Mononuclear cell (primary cell): ENCODE measurements around the gene DENND11. TPM values are rescaled to one million over a fixed set of nuclear protein-coding genes. Genes with fewer than 3 reads are reported as not detected.

Source experiments
- H3K27me3 ChIP-seq: 2 replicates; pipeline ENCODE4 v1.6.0; 2011; ENCODE audit warnings: low read length, control low read depth; ENCODE audit not compliant: insufficient read depth
- H3K4me1 ChIP-seq: 2 replicates; pipeline ENCODE4 v1.5.1; 2011; ENCODE audit warnings: mild to moderate bottlenecking, low read length, control low read depth; ENCODE audit not compliant: insufficient read depth
- H3K4me3 ChIP-seq: 2 replicates; pipeline ENCODE4 v1.5.1; 2011; ENCODE audit warnings: mild to moderate bottlenecking, low read length, moderate library complexity
- H3K9me3 ChIP-seq: 2 replicates; pipeline ENCODE4 v1.5.1; 2011; ENCODE audit warnings: low read depth, mild to moderate bottlenecking, control low read depth, low read length
- total RNA-seq: library from RNA; depleted of rRNA; stranded (reverse); fragments of >200 nt; gene quantifications from one replicate; pipeline ENCODE4 v1.2.3, GENCODE V29; 2012

Gene DENND11
- total RNA-seq, 1 donor: 46.7 TPM

- no peaks in the 10 kb centered on the region for H3K4me1 ChIP-seq
- H3K4me3 ChIP-seq: no peak overlapping the region
- H3K9me3 ChIP-seq: no peaks in the 10 kb centered on the region
- no peaks in the 10 kb centered on the region for H3K27me3 ChIP-seq
Observed at GRCh38 chr7:141714571-141714970, 12.6 kb upstream of the DENND11 start.

DNA sequence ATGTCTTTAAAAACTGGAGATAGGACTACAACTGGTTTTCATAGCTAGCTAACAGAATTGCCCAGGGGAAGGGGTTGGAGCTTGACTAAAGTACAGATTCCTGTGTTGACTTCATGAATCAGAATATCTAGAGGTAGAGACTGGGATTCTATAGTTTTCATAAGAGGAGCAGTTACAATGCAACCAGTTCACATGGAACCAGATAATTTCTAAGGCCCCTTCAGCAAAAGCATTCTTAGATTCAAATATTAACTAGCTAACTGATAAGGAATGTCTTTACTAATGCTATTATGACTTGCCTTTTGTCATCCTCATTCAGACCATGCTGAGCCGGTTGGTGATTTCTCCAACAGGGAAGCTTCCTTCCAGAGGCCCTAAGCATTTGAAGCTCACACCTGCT is 11.9 kb upstream of the DENND11 start:
- no peaks in the 10 kb centered on the region for H3K4me1 ChIP-seq
- H3K27me3 ChIP-seq: no peaks in the 10 kb centered on the region
- H3K4me3 ChIP-seq: no peak overlapping the region
- no peaks in the 10 kb centered on the region for H3K9me3 ChIP-seq

DNA sequence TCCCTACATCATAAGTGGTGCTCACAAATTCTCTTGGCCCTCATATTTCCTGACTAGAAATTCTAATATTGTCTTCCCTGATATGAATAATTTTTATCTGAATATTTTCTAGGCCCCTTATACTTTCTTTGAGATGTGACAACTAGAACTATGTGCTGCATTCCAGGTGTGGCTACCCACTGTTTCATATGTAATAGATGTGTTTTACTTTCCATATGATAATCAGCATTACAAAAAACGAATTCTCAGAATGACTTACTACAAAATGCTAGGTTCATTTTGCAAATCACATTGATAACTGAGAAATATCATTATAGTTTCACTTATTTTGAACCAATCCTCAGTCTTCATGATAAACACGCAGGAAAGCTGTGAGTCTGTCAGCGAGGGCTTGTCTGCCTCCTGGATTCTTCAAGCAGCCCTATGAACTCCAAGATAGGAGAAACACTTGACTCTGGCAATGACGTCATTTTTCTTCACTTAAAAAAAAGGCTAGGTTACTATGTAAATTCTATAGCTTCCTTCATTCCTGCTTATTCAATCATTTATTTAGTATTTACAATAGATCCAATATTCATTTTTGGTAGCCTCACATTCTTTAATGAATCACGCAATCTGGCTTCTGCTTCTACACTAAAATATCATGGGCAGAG is 10.8 kb upstream of the DENND11 start:
- no peaks in the 10 kb centered on the region for H3K27me3 ChIP-seq
- H3K9me3 ChIP-seq: no peaks in the 10 kb centered on the region
- H3K4me1 ChIP-seq: no peaks in the 10 kb centered on the region
- no peak overlapping the region for H3K4me3 ChIP-seq

DNA sequence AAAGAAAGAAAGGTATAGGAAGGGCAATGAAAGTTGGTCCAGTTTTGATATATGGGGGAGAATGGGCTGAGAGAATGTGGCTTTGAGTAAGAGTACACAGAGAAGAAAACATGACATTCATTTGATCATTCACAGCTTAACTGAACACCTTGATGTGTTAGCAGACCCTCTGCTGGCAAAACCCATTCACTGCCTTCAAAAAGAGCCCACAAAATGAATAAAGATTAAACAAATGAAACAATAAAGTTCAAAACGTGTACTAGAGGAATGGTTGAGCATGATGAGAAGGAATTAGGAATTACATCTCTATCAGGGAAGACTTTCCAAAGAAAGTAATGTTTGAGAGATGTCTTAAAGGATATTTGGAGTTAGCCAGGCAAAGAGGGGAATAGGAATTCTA is 8.3 kb upstream of the DENND11 start:
- Histone ChIP-seq H3K9me3 (no peaks in the 10 kb centered on the region), H3K27me3 (no peaks in the 10 kb centered on the region), H3K4me3 (no peak overlapping the region), H3K4me1 (no peaks in the 10 kb centered on the region)

DNA sequence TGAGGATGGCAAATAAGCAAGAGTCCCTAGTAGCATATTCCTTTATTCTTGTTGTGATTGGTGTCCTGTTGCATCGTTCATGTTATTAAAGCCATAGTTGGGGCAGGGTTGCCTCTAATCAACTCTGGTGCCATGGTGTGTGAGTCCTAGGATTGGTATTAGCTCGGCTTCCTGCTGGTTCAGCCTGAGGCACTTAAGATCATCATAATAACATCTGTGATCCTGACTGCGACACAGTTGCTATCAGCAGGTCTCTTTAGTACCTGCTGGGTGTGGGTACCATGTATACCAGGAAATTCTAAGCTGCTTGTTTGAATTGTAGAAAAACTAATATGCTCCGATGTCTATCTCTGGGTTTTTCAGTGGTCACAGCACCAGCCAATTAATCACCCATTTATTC is 7.8 kb upstream of the DENND11 start:
- H3K4me3 ChIP-seq: no peak overlapping the region
- no peaks in the 10 kb centered on the region for H3K9me3 ChIP-seq
- no peaks in the 10 kb centered on the region for H3K27me3 ChIP-seq
- H3K4me1 ChIP-seq: no peaks in the 10 kb centered on the region

- no peaks in the 10 kb centered on the region for H3K4me1 ChIP-seq
- no peaks in the 10 kb centered on the region for H3K27me3 ChIP-seq
- H3K9me3 ChIP-seq: no peaks in the 10 kb centered on the region
- H3K4me3 ChIP-seq: no peak overlapping the region
Observed at GRCh38 chr7:141709318-141709717, 7.4 kb upstream of the DENND11 start.

GRCh38 chr7:141708351-141708750 is 6.4 kb upstream of the DENND11 start, which contains the start of gene WEE2:
Gene WEE2, plus strand, starts transcription at chr7:141708353. Its CDS starts 406 bp downstream, at chr7:141708759.
- Histone ChIP-seq H3K4me3 (no peak within 1 kb of the TSS), H3K27me3 (peaks cover 1% of the 10 kb centered on the region), H3K9me3 (no peaks in the 10 kb centered on the region), H3K4me1 (no peaks in the 10 kb centered on the region)

- Histone ChIP-seq H3K9me3 (no peaks in the 10 kb centered on the region), H3K4me1 (peaks cover 9% of the 10 kb centered on the region), H3K27me3 (peaks cover 12% of the 10 kb centered on the region), H3K4me3 (no peak overlapping the region)
Observed at GRCh38 chr7:141706239-141707064, 4.5 kb upstream of the DENND11 start.

DNA sequence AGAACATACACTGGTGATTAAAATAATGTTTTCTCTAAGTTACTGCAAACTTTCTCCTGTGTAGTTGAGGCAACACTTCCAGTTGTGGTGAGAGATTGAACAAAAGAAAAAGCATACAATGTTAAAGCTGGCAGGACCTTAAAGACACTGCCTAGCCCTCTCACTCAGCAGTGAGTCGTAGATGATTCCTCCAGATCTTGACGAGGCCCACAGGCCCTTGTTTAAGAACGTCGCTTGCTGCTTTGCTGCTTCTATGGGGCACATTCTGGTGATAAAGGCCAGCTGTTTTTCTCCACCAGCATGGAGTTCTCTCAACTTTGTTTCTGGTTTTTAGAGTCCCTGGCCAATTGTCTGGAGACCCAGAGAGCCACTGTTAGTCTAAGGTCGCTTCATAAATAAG is 2.8 kb upstream of the DENND11 start:
- Histone ChIP-seq H3K4me3 (no peak overlapping the region), H3K4me1 (peaks cover 17% of the 10 kb centered on the region), H3K9me3 (no peaks in the 10 kb centered on the region), H3K27me3 (peaks cover 12% of the 10 kb centered on the region)

DNA sequence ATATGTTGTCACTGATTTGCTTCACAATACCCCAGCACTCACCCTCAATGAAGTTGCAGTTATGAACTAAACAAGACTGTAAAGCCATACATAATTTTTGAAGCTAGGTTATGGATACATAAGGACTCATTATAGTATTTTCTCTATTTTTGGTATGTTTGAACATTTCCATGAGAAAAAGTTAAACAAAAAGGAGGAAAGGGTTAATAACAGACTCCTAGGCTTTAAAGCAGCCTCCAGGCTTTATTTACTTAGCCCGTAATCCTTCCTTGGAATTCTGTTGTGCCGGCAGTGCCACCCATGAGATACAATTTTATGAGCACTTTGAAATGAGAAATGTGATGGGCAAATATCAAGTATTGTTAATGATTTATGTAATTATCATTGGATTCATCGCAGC is 2.1 kb upstream of the DENND11 start:
- Histone ChIP-seq H3K9me3 (no peaks in the 10 kb centered on the region), H3K4me1 (peaks cover 21% of the 10 kb centered on the region), H3K27me3 (peaks cover 12% of the 10 kb centered on the region), H3K4me3 (no peak overlapping the region)

DNA sequence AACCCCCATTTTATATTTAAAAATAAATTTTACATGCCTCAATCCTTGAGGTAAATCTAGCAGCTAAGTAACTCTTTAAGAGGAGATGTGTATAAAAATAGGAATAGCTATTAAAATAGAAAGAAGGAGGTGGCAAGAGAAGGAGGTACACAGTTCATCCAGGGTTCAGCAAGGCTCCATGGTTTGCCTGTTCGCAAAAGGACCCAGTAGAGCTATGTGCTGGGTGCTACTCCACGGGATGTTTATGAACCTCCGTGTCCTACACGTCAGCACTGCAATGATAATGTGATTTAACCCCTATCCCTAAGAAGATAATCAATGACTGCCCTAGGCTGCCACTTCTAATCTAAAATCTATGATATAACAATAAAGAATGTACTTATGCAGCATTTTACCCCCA is 926 bp upstream of the DENND11 start:
- no peak overlapping the region for H3K4me3 ChIP-seq
- no peaks in the 10 kb centered on the region for H3K9me3 ChIP-seq
- peaks cover 31% of the 10 kb centered on the region for H3K4me1 ChIP-seq
- peaks cover 12% of the 10 kb centered on the region for H3K27me3 ChIP-seq

- H3K9me3 ChIP-seq: no peaks in the 10 kb centered on the region
- peaks cover 32% of the 10 kb centered on the region for H3K4me1 ChIP-seq
- H3K27me3 ChIP-seq: peaks cover 12% of the 10 kb centered on the region
- H3K4me3 ChIP-seq: peak overlapping the region; percentile 55
Observed at GRCh38 chr7:141701489-141702046, 398 bp downstream of the DENND11 start.

GRCh38 chr7:141700848-141701371 is 1.1 kb downstream of the DENND11 start:
- H3K4me3 ChIP-seq: peak overlapping the region; percentile 48

GRCh38 chr7:141700296-141700847 is 1.6 kb downstream of the DENND11 start:
- H3K4me3 ChIP-seq: peak overlapping the region; percentile 48

More at GRCh38 chr7:141700848-141701371, 1.1 kb downstream of the DENND11 start:
- Histone ChIP-seq H3K9me3 (no peaks in the 10 kb centered on the region), H3K4me1 (peaks cover 38% of the 10 kb centered on the region), H3K27me3 (peaks cover 12% of the 10 kb centered on the region)

DNA sequence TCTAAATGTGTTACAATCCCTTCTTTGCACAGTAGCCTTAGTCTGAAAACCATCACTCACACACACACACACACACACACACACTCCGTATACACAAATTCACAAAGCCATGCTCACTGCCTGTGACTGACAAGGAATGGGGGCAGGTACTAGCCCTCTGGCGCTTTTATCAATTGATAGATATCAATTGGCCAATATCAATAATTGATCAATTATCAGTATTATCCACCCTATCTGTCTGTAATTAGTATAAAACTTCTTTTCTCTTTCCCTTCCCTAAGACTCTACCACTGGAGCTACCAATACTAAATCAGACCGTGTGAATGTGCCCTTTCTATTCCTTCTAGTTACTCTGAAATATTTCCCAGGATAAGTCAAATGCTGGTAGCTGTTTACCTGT is 2.1 kb downstream of the DENND11 start:
- Histone ChIP-seq H3K9me3 (no peaks in the 10 kb centered on the region), H3K4me1 (peaks cover 44% of the 10 kb centered on the region), H3K27me3 (peaks cover 12% of the 10 kb centered on the region), H3K4me3 (no peak overlapping the region)

More at GRCh38 chr7:141700296-141700847, 1.6 kb downstream of the DENND11 start:
- no peaks in the 10 kb centered on the region for H3K9me3 ChIP-seq
- peaks cover 12% of the 10 kb centered on the region for H3K27me3 ChIP-seq
- H3K4me1 ChIP-seq: peaks cover 43% of the 10 kb centered on the region
